HCT116 (cell line): Measurements from ENCODE around the gene PGA4.

Experiments used
- ELF1 ChIP-seq: IDR thresholded peaks from 2 replicates; pipeline ENCODE4 v1.6.1; 2012; ENCODE audit warnings: low read depth, borderline replicate concordance
- POLR2AphosphoS5 ChIP-seq: IDR thresholded peaks from 2 replicates; pipeline ENCODE4 v1.6.1; 2011; ENCODE audit warnings: mild to moderate bottlenecking, low read depth, low read length, moderate library complexity
- SIN3A ChIP-seq: IDR thresholded peaks from 2 replicates; pipeline ENCODE4 v1.6.1; 2012; ENCODE audit warnings: low read depth
- TF ChIP-seq, protein P1 (sequence below): IDR thresholded peaks from 2 replicates; pipeline ENCODE4 v1.6.1; 2012
- TF ChIP-seq, protein P2 (sequence below), 3 experiments: fragments of 200-600 bp in 1 of 3; sonication (generic) in 1 of 3; IDR thresholded peaks in 2 of 3; conservative IDR thresholded peaks in 1 of 3; 2 replicates each; pipeline ENCODE4 v1.5.1; 2012 to 2017; ENCODE audit warnings: low read depth in 2 of 3, low read length in 2 of 3, antibody characterized with exemption in 1 of 3, borderline replicate concordance in 1 of 3, control low read depth in 1 of 3, mild to moderate bottlenecking in 1 of 3, mixed read lengths in 1 of 3, mixed run types in 1 of 3, moderate library complexity in 1 of 3; ENCODE audit not compliant: insufficient read depth in 1 of 3
- TF ChIP-seq, protein P3 (sequence below): IDR thresholded peaks from 2 replicates; pipeline ENCODE4 v1.6.1; 2011; ENCODE audit warnings: mild to moderate bottlenecking, low read length, moderate library complexity; ENCODE audit not compliant: insufficient replicate concordance; ENCODE audit errors: extremely low read depth

DNA sequence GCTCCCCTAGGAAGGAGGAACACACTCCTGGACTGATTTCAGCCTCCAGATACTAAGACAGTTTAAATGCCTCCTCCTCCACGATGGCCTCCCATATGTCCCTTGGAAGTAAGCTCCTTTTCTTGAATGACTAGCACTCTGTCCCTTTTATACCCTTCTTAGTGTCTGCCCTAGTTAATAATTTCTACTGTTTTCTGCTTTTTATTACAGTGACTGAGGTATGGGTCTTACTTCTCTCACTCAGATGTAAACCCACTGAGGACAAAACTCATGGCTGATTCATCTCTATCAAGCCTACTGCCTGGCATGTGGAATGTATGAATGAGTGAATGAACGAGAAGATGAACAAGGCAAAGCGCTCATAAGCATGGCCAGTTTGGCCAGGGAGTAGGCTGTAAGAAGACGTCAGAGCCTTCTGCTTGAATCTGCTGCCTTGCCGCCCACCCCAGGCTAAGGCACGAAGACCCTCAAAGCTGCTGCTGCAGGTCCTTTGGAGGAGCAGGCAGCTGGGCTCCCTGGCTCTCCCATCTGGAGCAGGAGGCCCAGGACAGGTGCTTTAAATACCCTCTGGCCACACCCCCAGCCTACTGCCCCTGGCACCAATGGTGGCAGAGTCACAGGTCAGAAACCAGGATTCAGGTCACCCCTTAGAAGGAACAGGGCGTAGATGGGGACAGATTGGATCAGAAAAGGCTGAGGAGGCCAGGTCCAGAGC lies 27.0 kb upstream of the PGA4 start:
- TF ChIP-seq ELF1, result no peak
- TF ChIP-seq, protein P1, sequence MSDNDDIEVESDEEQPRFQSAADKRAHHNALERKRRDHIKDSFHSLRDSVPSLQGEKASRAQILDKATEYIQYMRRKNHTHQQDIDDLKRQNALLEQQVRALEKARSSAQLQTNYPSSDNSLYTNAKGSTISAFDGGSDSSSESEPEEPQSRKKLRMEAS, result no peak
- TF ChIP-seq SIN3A, result no peak
- TF ChIP-seq POLR2AphosphoS5, result no peak
- TF ChIP-seq, protein P2, sequence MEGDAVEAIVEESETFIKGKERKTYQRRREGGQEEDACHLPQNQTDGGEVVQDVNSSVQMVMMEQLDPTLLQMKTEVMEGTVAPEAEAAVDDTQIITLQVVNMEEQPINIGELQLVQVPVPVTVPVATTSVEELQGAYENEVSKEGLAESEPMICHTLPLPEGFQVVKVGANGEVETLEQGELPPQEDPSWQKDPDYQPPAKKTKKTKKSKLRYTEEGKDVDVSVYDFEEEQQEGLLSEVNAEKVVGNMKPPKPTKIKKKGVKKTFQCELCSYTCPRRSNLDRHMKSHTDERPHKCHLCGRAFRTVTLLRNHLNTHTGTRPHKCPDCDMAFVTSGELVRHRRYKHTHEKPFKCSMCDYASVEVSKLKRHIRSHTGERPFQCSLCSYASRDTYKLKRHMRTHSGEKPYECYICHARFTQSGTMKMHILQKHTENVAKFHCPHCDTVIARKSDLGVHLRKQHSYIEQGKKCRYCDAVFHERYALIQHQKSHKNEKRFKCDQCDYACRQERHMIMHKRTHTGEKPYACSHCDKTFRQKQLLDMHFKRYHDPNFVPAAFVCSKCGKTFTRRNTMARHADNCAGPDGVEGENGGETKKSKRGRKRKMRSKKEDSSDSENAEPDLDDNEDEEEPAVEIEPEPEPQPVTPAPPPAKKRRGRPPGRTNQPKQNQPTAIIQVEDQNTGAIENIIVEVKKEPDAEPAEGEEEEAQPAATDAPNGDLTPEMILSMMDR (IDR thresholded peaks at IDR 0.05 in 2 of 3, conservative IDR thresholded peaks at IDR 0.05 in 1 of 3; ENCODE audit: borderline replicate concordance in 1 of 3, insufficient read depth in 1 of 3, low read depth in 2 of 3, low read length in 2 of 3), result no peak
- TF ChIP-seq, protein P3, sequence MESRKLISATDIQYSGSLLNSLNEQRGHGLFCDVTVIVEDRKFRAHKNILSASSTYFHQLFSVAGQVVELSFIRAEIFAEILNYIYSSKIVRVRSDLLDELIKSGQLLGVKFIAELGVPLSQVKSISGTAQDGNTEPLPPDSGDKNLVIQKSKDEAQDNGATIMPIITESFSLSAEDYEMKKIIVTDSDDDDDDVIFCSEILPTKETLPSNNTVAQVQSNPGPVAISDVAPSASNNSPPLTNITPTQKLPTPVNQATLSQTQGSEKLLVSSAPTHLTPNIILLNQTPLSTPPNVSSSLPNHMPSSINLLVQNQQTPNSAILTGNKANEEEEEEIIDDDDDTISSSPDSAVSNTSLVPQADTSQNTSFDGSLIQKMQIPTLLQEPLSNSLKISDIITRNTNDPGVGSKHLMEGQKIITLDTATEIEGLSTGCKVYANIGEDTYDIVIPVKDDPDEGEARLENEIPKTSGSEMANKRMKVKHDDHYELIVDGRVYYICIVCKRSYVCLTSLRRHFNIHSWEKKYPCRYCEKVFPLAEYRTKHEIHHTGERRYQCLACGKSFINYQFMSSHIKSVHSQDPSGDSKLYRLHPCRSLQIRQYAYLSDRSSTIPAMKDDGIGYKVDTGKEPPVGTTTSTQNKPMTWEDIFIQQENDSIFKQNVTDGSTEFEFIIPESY, result no peak
